HG02759 (cell line): ENCODE measurements around the gene ARSD.
"Not testable (repeated sequence)": the region's sequence is repeated elsewhere in the genome, so short reads cannot be mapped to it uniquely, and the experiment has no call there.

Source experiments
- ATAC-seq: cut with Tn5 transposase; IDR thresholded peaks from one replicate; pipeline ENCODE4 v1.9.1; 2021; ENCODE audit warnings: mild to moderate bottlenecking, moderate library complexity; ENCODE audit not compliant: unreplicated experiment

ARSD gene, protein sequence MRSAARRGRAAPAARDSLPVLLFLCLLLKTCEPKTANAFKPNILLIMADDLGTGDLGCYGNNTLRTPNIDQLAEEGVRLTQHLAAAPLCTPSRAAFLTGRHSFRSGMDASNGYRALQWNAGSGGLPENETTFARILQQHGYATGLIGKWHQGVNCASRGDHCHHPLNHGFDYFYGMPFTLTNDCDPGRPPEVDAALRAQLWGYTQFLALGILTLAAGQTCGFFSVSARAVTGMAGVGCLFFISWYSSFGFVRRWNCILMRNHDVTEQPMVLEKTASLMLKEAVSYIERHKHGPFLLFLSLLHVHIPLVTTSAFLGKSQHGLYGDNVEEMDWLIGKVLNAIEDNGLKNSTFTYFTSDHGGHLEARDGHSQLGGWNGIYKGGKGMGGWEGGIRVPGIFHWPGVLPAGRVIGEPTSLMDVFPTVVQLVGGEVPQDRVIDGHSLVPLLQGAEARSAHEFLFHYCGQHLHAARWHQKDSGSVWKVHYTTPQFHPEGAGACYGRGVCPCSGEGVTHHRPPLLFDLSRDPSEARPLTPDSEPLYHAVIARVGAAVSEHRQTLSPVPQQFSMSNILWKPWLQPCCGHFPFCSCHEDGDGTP

GRCh38 chrX:2928583-2929434, at the start of gene ARSD:
Gene ARSD, minus strand, starts transcription at chrX:2929339. Its CDS starts 64 bp downstream, at chrX:2929275.
- peak; percentile 92 for ATAC-seq

GRCh38 chrX:2978639-2979038, 49.5 kb upstream of the ARSD start:
- not testable (repeated sequence) for ATAC-seq

GRCh38 chrX:2974961-2975360, 45.8 kb upstream of the ARSD start:
- ATAC-seq = no peak

DNA sequence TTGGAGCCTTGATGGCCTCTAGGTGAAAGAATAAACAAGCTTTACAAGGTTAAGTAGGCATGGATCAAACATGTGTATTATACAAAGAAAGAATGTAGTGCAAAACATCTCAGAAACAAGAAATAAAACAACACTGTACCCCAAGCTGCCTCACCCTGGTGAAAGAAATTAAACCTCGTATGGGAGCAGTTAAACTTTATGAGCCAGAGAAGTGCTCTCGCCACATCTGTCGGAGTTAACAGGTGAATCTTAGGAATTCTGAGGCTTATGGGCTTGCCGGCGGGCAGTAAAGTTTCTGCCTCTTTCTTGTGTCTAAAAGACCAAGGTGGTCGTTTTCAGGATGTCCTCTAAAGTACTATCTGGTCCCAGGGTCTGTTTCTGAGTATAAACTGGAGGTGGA, 43.3 kb upstream of the ARSD start:
- ATAC-seq = no peak

- no peak for ATAC-seq
Observed at GRCh38 chrX:2969021-2969420, 39.9 kb upstream of the ARSD start.

- no peak for ATAC-seq
Observed at GRCh38 chrX:2967998-2968909, 39.1 kb upstream of the ARSD start.

GRCh38 chrX:2967584-2967983, 38.4 kb upstream of the ARSD start:
- no peak for ATAC-seq

- no peak for ATAC-seq
Observed at GRCh38 chrX:2967012-2967411, 37.9 kb upstream of the ARSD start.

DNA sequence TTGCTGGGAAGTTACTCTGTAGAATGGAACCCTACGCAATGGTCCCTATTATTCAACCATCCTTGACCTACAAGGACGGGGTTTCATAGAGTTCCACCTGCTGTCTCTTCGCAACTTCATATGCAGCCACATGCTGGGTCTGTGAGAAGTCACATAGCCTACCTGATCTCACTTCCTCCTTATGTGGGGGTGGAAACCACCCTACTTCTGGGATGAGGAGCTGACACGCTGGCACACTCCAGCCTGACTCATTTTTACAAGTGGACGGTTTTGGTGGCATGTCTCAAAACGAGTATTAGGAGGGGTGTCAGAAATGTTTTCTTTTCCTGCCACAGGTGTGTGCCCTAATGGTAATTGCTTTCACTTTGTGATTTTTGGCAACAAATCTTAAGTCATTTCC, 36.8 kb upstream of the ARSD start:
- peak; percentile 82 for ATAC-seq

DNA sequence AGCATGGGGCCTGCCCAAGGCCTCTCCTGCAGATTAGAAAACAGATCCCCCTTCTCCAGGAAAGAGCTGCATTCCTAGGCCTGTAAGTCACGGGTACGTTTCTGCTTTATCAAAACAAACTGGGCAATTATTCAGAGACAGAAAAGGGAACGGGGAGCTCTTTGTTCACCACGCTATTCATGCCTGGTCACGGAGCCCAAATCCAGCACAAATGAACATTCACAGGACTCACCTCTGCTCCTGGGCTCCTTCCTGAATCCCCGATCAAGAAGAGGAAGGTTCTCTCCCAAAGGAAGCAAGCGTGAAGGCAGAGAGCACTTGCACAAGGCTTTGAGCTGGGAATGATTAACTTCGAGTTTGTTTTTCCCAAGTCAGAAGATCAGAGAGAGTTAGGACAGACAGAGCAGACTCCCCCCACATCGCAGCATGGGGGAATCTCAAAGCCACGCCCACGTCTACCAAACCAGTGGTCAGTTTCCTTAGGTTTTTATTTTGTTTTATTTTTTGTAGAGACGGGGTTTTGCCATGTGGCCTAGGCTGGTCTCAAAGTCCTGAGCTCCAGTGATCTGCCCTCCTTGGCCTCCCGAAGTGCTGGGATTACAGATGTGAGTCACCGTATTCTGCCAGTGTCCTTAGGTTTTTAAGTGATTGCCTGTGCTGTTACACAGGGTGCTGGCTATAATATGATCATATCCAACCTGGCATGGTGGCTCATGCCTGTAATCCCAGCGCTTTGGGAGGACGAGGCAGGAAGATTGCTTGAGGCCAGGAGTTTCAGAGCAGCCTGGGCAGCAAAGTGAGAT, 35.1 kb upstream of the ARSD start:
- not testable (repeated sequence) for ATAC-seq

GRCh38 chrX:2963449-2963848, 34.3 kb upstream of the ARSD start:
- ATAC-seq = not testable (repeated sequence)

DNA sequence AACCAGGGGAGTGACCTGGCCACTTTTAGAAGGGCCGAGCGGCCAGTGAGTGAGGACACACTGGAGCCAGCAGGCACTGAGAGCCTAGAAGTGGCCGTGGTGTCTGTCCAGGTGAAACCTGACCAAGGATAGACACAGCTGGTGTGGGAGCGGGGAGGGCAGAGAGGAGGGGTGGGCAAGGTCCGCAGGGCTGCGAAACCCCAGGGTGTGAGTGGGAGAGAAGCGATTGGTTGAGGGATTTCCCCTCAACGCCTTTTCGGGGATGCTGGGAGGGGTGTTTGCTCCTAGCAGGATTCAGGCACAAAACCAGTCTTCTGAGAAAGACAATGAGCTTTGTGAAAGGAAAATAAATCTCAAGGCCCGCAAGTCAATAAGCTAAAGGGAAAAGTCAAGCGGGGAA, 33.2 kb upstream of the ARSD start:
- ATAC-seq = no peak

DNA sequence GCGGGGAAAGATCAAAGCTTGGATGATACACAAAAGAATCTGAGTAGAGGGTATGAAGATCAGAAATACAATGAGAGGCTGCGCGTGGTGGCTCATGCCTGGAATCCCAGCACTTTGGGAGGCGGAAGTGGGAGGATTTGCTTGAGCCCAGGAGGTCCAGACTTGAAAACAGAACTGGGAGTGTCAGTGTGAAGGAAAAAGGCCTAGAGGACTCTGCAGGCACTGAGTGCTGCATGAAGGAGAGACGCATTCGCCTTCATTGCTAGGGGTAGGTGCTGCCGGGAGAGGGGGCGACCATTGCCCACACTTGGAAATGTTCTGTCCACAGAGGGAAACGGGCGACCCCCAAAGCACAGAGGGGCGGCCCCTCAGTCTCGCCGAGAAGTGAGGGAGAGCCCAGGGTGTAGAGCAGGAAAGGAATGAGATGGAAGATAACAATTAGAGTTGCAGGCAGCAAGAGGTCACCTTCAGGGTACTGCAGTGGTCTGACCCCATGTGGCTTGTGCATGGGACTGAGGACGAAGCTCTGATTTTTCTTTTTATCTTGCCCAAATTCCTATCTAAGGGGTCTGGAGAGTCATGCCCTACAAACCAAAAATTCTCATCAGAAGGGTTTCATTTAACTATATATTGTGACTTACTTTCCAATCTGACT, 31.8 kb upstream of the ARSD start:
- no peak for ATAC-seq

GRCh38 chrX:2958199-2958598, 29.1 kb upstream of the ARSD start:
- ATAC-seq = no peak

DNA sequence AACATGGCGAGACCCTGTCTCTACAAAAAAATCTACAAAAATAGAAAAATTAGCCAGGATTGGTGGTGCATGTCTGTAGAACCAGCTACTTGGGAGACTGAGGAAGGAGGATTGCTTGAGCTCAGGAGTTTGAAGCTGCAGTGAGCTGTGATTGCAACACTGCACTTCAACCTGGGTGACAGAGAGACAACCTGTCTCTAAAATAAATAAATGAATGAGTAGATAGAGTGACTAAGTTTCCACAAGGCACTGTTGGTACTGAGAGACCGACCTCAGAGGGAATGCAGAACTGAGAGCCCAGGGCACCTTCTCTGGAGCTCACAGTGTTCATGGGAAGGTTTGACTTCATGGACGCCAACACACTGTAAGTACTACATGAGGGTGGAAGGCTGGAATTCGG, 26.7 kb upstream of the ARSD start:
- ATAC-seq = no peak

- ATAC-seq = no peak
Observed at GRCh38 chrX:2955281-2955680, 26.1 kb upstream of the ARSD start.

GRCh38 chrX:2954541-2954940, 25.4 kb upstream of the ARSD start:
- no peak for ATAC-seq

DNA sequence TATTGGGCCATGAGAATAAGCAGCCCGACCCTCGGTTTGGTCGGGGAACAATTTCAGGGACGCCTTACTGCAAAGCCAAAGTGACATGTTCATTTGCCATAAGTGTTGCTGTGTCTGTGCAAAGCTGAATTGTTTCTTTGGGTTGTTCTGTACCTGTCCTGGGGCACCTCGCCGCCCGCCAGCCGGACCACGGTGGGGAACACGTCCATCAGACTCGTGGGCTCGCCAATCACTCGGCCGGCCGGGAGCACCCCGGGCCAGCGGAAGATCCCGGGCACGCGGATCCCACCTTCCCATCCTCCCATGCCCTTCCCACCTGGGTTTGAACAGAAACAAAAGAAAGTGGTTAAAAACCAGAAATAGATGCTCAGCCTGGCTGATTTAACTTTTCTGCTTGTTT, 8.8 kb upstream of the ARSD start:
- not testable (repeated sequence) for ATAC-seq
